ENCODE measurements around the gene SLC36A2.

SLC36A2 gene

DNA sequence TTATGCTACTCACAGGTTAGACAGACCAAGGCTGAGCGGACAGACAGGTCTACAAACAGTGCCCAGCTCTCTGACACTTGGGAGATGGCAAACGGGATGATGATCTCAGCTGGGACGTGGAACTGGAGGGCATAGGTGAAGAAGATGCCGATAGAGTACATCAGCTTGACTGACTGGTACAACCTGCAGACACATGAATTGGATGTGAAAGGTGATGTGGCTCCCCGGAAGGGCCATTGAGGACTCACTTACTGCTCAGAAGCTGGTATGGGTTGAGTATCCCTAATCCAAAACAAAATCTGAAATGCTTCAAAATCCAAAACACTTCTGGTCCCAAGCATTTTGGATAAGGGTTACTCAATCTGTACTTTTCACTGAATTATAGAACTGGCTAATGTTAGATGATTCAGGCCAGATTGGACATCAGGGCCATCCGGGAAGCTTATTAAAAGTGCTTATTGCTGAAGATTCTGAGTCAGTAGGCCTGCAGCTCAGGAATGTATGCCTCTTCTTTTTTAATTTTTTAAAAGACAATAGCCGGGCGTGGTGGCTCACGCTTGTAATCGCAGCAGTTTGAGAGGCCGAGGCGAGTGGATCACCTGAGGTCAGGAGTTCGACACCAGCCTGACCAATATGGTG lies 66.2 kb downstream of the SLC36A2 start:
- no peak for FAIRE-seq

DNA sequence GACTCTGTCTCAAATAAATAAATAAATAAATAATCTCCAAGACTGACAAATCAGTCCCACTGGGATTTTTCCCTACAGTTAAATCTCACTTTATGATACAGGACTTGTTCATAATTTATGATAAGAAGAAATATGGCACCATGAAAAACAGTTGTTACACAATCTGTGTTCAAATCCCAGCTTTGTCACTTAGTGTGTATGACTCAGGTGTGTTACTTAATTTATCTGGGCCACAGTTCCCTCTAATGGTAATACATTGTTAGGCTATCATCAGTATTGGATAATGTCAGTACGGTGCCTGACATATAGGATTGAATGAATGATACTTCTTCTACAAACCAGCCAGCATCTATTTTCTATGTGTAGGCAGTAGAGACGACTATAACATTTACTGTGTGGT lies 66.9 kb downstream of the SLC36A2 start:
- no peak for FAIRE-seq

DNA sequence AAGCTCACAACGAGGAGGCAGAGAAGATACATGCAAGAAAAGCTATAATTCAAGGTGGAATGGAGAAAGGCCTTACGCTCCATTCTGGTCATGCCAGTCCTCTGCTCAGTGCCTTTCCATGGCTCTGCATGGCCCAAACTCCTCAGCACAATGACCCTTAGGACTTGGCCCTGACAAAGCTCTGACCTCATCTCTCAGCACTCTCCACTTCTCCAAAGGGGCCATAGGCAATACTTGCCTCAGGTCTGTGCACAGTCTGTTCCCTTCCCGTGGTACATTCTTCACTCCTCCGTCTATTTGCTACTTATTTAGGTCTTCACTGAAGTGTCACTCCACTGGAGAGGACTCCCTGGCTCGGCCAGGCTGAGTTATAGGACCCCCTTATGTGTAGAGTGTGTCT lies 68.5 kb downstream of the SLC36A2 start:
- no peak for FAIRE-seq

DNA sequence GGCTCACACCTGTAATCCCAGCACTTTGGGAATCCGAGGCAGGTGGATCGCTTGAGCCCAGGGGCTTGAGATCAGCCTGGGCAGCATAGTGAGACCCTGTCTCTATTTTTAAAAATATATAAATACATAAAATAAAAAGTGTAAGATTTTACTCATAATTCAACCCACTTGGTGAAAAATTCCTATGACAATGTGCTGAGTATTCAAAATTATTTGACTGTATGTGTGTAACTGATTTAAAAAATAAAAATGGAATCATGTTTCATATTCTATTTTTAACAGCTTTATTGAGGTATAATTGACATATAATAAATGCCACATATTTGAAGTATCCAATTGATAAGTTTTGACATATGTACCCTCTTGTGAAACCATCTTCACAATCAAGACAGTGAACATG lies 71.6 kb downstream of the SLC36A2 start:
- FAIRE-seq, result no peak

DNA sequence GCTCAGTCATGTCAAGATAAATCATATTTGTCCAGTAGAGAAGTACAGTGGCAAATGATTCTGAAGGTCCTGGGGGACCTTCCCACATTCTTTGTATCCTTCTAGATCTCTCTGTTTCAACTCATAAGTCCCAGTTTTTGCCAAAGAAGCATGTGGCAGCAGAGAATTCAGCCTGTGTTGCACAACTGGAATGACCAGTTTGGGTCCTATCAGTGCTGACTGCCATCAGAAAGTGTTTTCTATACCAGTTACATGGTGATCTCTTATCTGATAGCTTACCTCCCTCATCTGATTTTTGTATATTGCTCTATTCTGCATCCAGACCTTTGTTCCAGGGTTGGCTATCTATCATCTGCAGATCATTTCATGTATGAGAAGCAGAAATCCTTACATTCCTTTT lies 72.7 kb downstream of the SLC36A2 start:
- no peak for FAIRE-seq

DNA sequence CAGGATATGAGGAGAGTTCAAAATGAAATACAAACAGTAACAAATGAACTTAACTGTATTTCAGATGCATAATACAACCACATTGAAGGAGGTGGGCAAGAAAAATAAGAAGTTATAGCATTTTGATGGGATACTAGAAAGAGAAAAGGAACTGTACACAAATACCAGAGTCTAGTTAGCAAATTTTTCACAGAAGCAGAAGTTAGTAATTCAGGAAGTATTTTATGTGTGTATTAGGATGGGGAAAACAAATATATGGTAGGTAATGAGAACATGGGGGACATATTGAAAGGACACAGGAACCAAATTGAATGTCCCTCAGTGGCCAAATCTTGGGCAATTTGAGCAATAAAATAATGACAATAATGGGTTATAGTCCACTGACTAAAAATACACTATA lies 76.0 kb downstream of the SLC36A2 start:
- FAIRE-seq, result no peak

DNA sequence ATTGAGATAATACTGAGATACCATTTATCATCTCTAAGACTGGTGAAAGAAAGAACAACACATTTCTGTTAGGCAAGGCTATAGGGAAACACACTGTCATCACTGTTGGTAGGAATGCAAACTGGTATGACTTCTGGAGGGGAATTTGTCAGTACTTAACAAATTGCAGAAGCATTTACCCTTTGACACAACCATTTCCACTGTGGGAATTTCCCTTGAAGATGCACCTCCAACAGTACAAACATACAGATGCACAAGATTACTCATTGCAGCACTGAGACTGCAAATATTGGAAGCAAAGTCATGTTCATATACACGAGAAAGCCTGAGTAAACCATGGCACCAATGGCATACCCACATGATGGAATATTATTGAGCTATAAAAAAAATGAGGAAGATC lies 76.8 kb downstream of the SLC36A2 start:
- no peak for FAIRE-seq

DNA sequence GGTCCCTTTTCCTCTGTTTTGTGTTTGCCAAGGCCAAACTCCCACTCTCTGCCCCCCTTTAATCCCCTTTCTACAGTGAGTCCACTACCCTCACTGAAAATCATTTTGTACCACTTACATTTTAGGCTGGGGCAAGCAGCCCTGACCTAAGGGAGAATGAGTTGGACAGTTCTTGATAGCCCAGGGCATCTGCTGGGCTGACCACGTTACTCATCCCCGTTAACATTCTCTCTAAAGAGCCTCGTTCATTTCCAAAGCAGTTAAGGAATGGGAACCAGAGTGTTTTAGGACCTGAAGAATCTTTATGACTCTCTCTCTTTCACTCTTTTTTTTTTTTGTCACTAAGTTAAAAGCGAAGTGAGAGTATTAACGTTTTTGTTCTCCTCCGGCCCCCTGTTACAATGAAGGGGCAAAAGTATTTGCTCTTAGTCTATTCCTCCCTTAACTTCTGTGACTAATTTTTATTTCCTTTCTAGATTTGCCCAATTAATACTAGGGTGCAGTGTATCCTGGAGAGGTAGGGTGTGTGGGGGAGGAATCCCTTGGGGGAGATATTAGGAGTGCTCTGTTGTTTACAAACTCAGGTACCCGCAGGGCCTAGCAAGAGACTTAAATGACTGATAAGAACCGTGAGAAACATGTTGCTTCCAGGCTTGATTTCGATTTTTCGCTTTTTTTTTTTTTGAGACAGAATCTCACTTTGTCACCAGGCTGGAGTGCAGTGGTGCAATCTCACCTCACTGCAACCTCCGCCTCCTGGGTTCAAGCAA lies 79.7 kb downstream of the SLC36A2 start:
- FAIRE-seq, result no peak

All from endometrium (tissue), 2 donors.